HepG2 (cell line): ENCODE measurements around the gene EPB41L2.

ENCODE experiments used
- CTCF ChIP-seq: sonication (generic); formaldehyde crosslinking; IDR thresholded peaks from 2 replicates; pipeline ENCODE4 v1.5.0; 2020; ENCODE audit warnings: mild to moderate bottlenecking, missing genetic modification reagents, moderate library complexity
- DPF2 ChIP-seq: sonication (generic); formaldehyde crosslinking; IDR thresholded peaks from 2 replicates; pipeline ENCODE4 v1.4.0; 2020; ENCODE audit warnings: mild to moderate bottlenecking, low read depth, missing genetic modification reagents, borderline replicate concordance
- KLF13 ChIP-seq: sonication (generic); formaldehyde crosslinking; IDR thresholded peaks from 2 replicates; pipeline ENCODE4 v1.4.0; 2020; ENCODE audit warnings: mild to moderate bottlenecking, missing genetic modification reagents
- MXI1 ChIP-seq: IDR thresholded peaks from 3 replicates; pipeline ENCODE4 v1.6.1; 2012; ENCODE audit warnings: low read depth, low read length, inconsistent platforms, borderline replicate concordance
- RFX5 ChIP-seq: IDR thresholded peaks from 2 replicates; pipeline ENCODE4 v1.6.1; 2011; ENCODE audit warnings: low read depth, low read length, improper control_type of control experiment
- ZFP41 ChIP-seq: sonication (generic); formaldehyde crosslinking; IDR thresholded peaks from 2 replicates; pipeline ENCODE4 v1.4.0; 2020; ENCODE audit warnings: mild to moderate bottlenecking, missing genetic modification reagents, borderline replicate concordance
- ZNF274 ChIP-seq: sonication (generic); formaldehyde crosslinking; IDR thresholded peaks from 2 replicates; pipeline ENCODE4 v1.5.1; 2020; ENCODE audit warnings: mild to moderate bottlenecking, missing genetic modification reagents
- ZNF275 ChIP-seq: sonication (generic); formaldehyde crosslinking; IDR thresholded peaks from 2 replicates; pipeline ENCODE4 v1.8.0; 2022; ENCODE audit warnings: missing genetic modification reagents, mild to moderate bottlenecking, inconsistent platforms, borderline replicate concordance
- ZNF629 ChIP-seq: sonication (generic); formaldehyde crosslinking; conservative IDR thresholded peaks from 2 replicates; pipeline ENCODE4 v1.5.0; 2020; ENCODE audit warnings: missing genetic modification reagents
- ZNF644 ChIP-seq: IDR thresholded peaks from 2 replicates; pipeline ENCODE4 v1.6.1; 2016; ENCODE audit warnings: low read depth
- TF ChIP-seq, protein P1 (sequence below): sonication (generic); formaldehyde crosslinking; IDR thresholded peaks from 2 replicates; pipeline ENCODE4 v1.4.0; 2020; ENCODE audit warnings: missing genetic modification reagents
- TF ChIP-seq, protein P2 (sequence below): sonication (generic); formaldehyde crosslinking; IDR thresholded peaks from 2 replicates; pipeline ENCODE4 v1.4.0; 2020; ENCODE audit warnings: mild to moderate bottlenecking, missing genetic modification reagents
- TF ChIP-seq, protein P3 (sequence below), 2 experiments: sonication (generic) in 1 of 2; formaldehyde crosslinking in 1 of 2; IDR thresholded peaks; 2 replicates each; pipeline versions ENCODE4 v1.5.1 to v1.6.1; 2011 to 2020; ENCODE audit warnings: borderline replicate concordance in 1 of 2, low read depth in 1 of 2, low read length in 1 of 2, mild to moderate bottlenecking in 1 of 2, missing genetic modification reagents in 1 of 2, moderate library complexity in 1 of 2
- TF ChIP-seq, protein P4 (sequence below): sonication (generic); formaldehyde crosslinking; IDR thresholded peaks from 2 replicates; pipeline ENCODE4 v1.4.0; 2020; ENCODE audit warnings: missing genetic modification reagents

DNA sequence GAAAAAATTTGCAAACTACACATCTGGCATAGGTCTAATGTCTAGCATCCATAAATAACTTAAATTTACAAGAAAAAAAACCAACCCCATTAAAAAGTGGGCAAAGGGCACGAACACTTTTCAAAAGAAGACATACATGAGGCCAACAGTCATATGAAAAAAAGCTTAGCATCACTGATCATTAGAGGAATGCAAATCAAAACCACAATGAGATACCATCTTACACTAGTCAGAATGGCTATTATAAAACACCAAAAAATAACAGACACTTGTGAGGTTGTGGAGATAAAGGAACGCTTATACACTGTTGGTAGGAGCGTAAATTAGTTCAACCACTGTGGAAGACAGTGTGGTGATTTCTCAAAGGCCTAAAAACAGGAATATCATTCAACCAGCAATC, 33.7 kb upstream of the EPB41L2 start:
- TF ChIP-seq, protein P1, sequence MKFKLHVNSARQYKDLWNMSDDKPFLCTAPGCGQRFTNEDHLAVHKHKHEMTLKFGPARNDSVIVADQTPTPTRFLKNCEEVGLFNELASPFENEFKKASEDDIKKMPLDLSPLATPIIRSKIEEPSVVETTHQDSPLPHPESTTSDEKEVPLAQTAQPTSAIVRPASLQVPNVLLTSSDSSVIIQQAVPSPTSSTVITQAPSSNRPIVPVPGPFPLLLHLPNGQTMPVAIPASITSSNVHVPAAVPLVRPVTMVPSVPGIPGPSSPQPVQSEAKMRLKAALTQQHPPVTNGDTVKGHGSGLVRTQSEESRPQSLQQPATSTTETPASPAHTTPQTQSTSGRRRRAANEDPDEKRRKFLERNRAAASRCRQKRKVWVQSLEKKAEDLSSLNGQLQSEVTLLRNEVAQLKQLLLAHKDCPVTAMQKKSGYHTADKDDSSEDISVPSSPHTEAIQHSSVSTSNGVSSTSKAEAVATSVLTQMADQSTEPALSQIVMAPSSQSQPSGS (CRISPR knock-in tag): no peak
- TF ChIP-seq ZNF629 (CRISPR knock-in tag) (no peak), CTCF (no peak), RFX5 (no peak), ZNF274 (CRISPR knock-in tag) (no peak), ZFP41 (CRISPR knock-in tag) (no peak), KLF13 (CRISPR knock-in tag) (no peak), ZNF644 (CRISPR knock-in tag) (no peak), DPF2 (CRISPR knock-in tag) (no peak), MXI1 (no peak), ZNF275 (no peak)
- TF ChIP-seq, protein P2, sequence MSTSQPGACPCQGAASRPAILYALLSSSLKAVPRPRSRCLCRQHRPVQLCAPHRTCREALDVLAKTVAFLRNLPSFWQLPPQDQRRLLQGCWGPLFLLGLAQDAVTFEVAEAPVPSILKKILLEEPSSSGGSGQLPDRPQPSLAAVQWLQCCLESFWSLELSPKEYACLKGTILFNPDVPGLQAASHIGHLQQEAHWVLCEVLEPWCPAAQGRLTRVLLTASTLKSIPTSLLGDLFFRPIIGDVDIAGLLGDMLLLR (CRISPR knock-in tag): no peak
- TF ChIP-seq, protein P3, sequence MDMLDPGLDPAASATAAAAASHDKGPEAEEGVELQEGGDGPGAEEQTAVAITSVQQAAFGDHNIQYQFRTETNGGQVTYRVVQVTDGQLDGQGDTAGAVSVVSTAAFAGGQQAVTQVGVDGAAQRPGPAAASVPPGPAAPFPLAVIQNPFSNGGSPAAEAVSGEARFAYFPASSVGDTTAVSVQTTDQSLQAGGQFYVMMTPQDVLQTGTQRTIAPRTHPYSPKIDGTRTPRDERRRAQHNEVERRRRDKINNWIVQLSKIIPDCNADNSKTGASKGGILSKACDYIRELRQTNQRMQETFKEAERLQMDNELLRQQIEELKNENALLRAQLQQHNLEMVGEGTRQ (IDR thresholded peaks at IDR 0.05; ENCODE audit: low read depth, low read length): no peak
- TF ChIP-seq, protein P3 (CRISPR knock-in tag; IDR thresholded peaks at IDR 0.05; ENCODE audit: borderline replicate concordance): no peak
- TF ChIP-seq, protein P4, sequence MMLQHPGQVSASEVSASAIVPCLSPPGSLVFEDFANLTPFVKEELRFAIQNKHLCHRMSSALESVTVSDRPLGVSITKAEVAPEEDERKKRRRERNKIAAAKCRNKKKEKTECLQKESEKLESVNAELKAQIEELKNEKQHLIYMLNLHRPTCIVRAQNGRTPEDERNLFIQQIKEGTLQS (CRISPR knock-in tag): no peak
